IPS-18c (cell line): ENCODE data around the gene HNF1A.
"Not testable (repeated sequence)": the region's sequence is repeated elsewhere in the genome, so short reads cannot be mapped to it uniquely, and the experiment has no call there.

Experiments
- H3K4me3 ChIP-seq: 2 replicates; pipeline ENCODE4 v1.7.0; 2013; ENCODE audit warnings: low read depth, mild to moderate bottlenecking, low read length, moderate library complexity; ENCODE audit not compliant: insufficient read depth
- H3K9me3 ChIP-seq: one replicate; pipeline ENCODE4 v1.6.1; 2013; ENCODE audit warnings: mild to moderate bottlenecking, low read length, moderate library complexity; ENCODE audit not compliant: control insufficient read depth, insufficient read depth

HNF1A gene

GRCh38 chr12:121018860-121019617 is 40.7 kb downstream of the HNF1A start:
- Histone ChIP-seq H3K4me3 (no peak overlapping the region), H3K9me3 (no peaks in the 10 kb centered on the region)

- H3K4me3 ChIP-seq, result no peak overlapping the region
- no peaks in the 10 kb centered on the region for H3K9me3 ChIP-seq
Measured at GRCh38 chr12:121021754-121022153, 43.4 kb downstream of the HNF1A start.

GRCh38 chr12:121022713-121023112 is 44.4 kb downstream of the HNF1A start:
- Histone ChIP-seq H3K9me3 (no peaks in the 10 kb centered on the region), H3K4me3 (no peak overlapping the region)

DNA sequence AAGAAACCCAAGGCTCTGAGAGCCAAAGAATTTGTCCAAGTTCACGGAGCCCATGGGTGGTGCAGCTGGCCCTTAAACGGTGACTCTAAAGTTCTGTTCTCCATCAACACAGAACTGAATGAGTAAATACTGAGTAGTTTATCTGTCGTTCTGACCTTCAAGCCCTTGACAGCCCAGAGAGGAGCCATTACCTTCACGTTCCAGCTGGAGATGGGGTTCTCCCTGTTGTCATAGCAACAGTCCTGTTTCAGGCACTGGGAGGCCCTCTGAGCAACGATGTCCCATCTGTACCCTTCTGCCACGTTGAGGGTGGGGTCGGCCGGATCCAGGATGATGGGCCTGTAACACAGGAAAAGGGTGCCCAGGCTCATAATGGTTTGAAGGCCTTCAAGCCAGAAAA is 45.5 kb downstream of the HNF1A start:
- Histone ChIP-seq H3K9me3 (no peaks in the 10 kb centered on the region), H3K4me3 (no peak overlapping the region)

- H3K4me3 ChIP-seq, result no peak overlapping the region
- no peaks in the 10 kb centered on the region for H3K9me3 ChIP-seq
Measured at GRCh38 chr12:121025442-121026226, 47.3 kb downstream of the HNF1A start.

DNA sequence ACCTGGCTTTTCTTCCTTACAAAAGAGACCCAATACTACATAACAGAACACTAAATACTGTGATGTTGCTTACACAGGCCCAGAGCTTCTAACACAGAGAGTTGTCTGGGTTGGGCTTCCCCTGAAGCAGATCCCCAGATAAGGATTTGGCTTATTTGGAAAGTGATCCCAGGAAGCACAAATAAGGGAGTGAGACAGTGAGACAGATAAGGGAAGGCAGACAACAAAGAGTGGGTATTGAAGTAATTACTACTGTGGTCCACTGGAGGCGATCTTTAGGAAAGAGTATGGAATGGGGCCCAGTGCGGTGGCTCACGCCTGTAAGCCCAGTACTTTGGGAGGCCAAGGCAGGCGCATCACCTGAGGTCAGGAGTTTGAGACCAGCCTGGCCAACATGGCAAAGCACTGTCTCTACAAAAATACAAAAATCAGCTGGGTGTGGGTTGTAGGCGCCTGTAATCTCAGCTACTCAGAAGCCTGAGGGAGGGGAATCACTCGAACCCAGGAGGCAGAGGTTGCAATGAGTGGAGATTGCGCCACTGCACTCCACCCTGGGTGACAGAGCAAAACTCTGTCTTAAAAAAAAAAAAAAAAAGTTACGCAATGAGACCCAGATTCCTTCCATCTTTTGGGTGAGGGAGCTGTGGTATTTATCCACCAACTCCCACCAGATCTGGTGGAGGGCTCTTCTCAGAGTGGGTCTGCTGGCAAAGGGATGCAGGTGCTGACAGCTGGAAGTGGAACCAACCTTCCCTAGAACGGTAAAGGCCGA is 48.1 kb downstream of the HNF1A start:
- H3K4me3 ChIP-seq, result no peak overlapping the region

GRCh38 chr12:121030576-121031212 is 52.4 kb downstream of the HNF1A start:
- no peaks in the 10 kb centered on the region for H3K9me3 ChIP-seq

More for the DNA sequence above, 48.1 kb downstream of the HNF1A start:
- no peaks in the 10 kb centered on the region for H3K9me3 ChIP-seq

GRCh38 chr12:121033625-121034349 is 55.4 kb downstream of the HNF1A start:
- H3K4me3 ChIP-seq, result no peak overlapping the region
- no peaks in the 10 kb centered on the region for H3K9me3 ChIP-seq

More at GRCh38 chr12:121030576-121031212, 52.4 kb downstream of the HNF1A start:
- H3K4me3 ChIP-seq, result no peak overlapping the region

DNA sequence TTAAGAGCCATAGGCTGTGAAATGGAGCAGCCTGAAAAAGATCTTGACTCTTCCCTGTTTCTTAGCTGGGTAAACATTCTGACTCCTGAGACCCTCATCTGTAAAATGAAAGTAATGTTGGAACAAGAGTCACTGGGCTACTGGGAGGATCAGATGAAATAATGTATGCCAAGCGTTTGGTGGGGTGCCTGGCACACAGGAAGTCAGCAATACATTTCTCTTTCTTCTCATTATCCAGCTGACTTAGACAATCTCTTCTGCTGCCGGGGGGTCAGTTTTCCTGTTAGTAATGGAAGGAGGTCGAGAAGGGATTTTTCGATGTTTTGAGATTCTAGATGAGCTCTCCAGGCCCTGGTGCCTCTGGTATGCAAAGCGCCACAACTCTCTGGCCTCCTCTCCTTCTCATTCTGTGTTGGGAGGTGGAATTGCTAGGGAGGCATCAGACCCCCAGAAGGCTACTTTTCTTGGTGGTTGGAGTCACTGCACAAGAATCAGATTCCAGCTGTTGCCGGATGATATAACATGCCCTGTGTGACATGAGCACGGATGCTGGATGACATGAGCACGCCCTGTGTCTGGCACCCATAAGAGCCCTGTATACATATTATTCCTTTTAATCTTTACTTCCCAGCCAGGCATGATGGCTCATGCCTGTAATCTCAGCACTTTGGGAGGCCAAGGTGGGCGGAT is 56.4 kb downstream of the HNF1A start:
- no peak overlapping the region for H3K4me3 ChIP-seq
- no peaks in the 10 kb centered on the region for H3K9me3 ChIP-seq

DNA sequence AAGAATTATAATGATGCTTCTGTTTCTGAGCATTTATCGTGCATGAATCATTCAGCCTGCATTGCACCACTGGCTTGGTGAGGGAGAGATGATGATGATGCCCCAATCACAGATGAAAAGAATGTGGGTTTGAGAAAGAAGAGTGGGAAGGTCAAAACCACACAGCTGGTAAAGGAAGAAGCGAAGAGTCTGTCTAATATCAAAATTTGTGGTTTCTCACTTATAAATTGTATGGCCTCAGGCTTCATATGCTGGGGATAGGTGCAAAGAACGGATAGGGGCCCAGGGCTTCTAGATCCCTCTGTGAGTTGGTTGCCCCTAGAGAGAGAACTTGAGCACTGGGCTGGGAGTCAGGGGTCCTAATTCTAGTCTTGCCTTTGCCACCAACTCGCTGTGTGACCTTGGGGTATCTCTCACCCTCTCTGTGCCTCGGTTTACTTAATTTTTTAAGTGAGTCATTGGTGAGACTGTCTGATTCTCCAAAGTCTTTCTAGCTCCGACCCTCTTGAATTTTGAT is 58.5 kb downstream of the HNF1A start:
- Histone ChIP-seq H3K9me3 (no peaks in the 10 kb centered on the region), H3K4me3 (no peak overlapping the region)

GRCh38 chr12:121038861-121039668 is 60.7 kb downstream of the HNF1A start, which contains the start of gene OASL:
Gene OASL (minus strand): TSS chr12:121039246. CDS start chr12:121038971, 275 bp downstream.
- no peak within 1 kb of the TSS for H3K4me3 ChIP-seq
- no peaks in the 10 kb centered on the region for H3K9me3 ChIP-seq

- Histone ChIP-seq H3K4me3 (no peak overlapping the region), H3K9me3 (no peaks in the 10 kb centered on the region)
Measured at GRCh38 chr12:121043067-121043466, 64.7 kb downstream of the HNF1A start.

GRCh38 chr12:121047400-121047799 is 69.1 kb downstream of the HNF1A start:
- H3K9me3 ChIP-seq, H3K4me3 ChIP-seq: not testable (repeated sequence)

GRCh38 chr12:121048442-121048841 is 70.1 kb downstream of the HNF1A start:
- no peaks in the 10 kb centered on the region for H3K9me3 ChIP-seq
- H3K4me3 ChIP-seq, result no peak overlapping the region

DNA sequence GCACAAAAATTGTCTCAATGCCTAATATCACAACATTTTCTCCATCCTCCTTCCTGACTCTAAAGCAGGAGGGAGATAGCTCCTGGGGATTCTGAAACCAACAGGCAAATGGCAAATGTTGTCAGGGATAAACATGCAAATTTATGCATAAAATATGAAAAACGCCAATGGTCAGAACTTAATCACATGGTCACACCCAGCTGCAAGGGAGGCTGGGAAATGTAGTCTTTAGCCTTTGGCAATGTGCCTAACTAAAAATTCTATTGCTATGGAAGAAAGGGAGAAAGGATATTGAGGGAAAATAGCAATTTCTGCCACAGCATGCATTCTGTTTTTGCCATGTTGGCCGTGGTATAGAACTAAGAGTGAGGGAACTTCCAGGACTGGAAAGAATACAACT is 72.4 kb downstream of the HNF1A start:
- no peaks in the 10 kb centered on the region for H3K9me3 ChIP-seq
- H3K4me3 ChIP-seq, result no peak overlapping the region
